Measurements from ENCODE around the gene UPF3A.

- TF ChIP-seq CEBPZ (IDR thresholded peaks at IDR 0.05; ENCODE audit: borderline replicate concordance, low read depth, low read length) (no peak), TRIM28 (IDR thresholded peaks at IDR 0.05) (no peak), TGIF2 (CRISPR knock-in tag; IDR thresholded peaks at IDR 0.05) (no peak), E2F5 (CRISPR knock-in tag; IDR thresholded peaks at IDR 0.05) (no peak), POU5F1 (IDR thresholded peaks at IDR 0.05; ENCODE audit: borderline replicate concordance, low read depth, low read length, partially characterized antibody) (no peak), TBP (optimal IDR thresholded peaks at IDR 0.05; ENCODE audit: low read depth, low read length) (no peak)
Observed at GRCh38 chr13:114318624-114319023, 37.2 kb downstream of the UPF3A start.

All from K562 (cell line).